ENCODE results near the gene PRKACG.

The PRKACG gene

GRCh38 chr9:69035438-69036308 is 21.8 kb upstream of the PRKACG start, which contains the start of gene FXN:
FXN (plus strand) TSS chr9:69035752; CDS start chr9:69035783, 31 bp downstream.
- ATAC-seq (peak; percentile 95), DNase-seq (ENCODE audit: low spot score in 2 of 2) (peak; percentile 87 to 91)
- Mint-ChIP-seq H3K36me3 (peaks cover 10% of the 10 kb centered on the region), H3K9me3 (no peaks in the 10 kb centered on the region), H3K4me3 (peak within 1 kb of the TSS; percentile 97), H3K4me1 (peaks cover 12% of the 10 kb centered on the region), H3K27ac (peak within 1 kb of the TSS; percentile 94)

- ATAC-seq = no peak
Observed at GRCh38 chr9:69034071-69034470, 20.2 kb upstream of the PRKACG start.

GRCh38 chr9:69030851-69031645 is 17.1 kb upstream of the PRKACG start:
- ATAC-seq (no peak), DNase-seq (ENCODE audit: low spot score in 2 of 2) (no peak)
- H3K9me3 Mint-ChIP-seq = no peaks in the 10 kb centered on the region
- no peak overlapping the region for H3K4me3 Mint-ChIP-seq
- peaks cover 14% of the 10 kb centered on the region for H3K4me1 Mint-ChIP-seq
- H3K36me3 Mint-ChIP-seq = peaks cover 2% of the 10 kb centered on the region
- H3K27ac Mint-ChIP-seq = peak overlapping the region; percentile 68

More at GRCh38 chr9:69034071-69034470, 20.2 kb upstream of the PRKACG start:
- Mint-ChIP-seq H3K36me3 (peaks cover 10% of the 10 kb centered on the region), H3K4me3 (no peak overlapping the region), H3K4me1 (peaks cover 19% of the 10 kb centered on the region), H3K27ac (no peak overlapping the region), H3K9me3 (no peaks in the 10 kb centered on the region)
- DNase-seq (ENCODE audit: low spot score in 2 of 2) = no peak

GRCh38 chr9:69029535-69029934 is 15.6 kb upstream of the PRKACG start:
- H3K4me3 Mint-ChIP-seq = no peak overlapping the region

GRCh38 chr9:69028754-69029153 is 14.8 kb upstream of the PRKACG start:
- Mint-ChIP-seq H3K4me3 (no peak overlapping the region), H3K36me3 (no peaks in the 10 kb centered on the region), H3K4me1 (peaks cover 12% of the 10 kb centered on the region), H3K27ac (peak overlapping the region; percentile 23), H3K9me3 (no peaks in the 10 kb centered on the region)
- no peak for ATAC-seq
- DNase-seq (ENCODE audit: low spot score in 2 of 2) = no peak

More at GRCh38 chr9:69029535-69029934, 15.6 kb upstream of the PRKACG start:
- ATAC-seq = no peak
- H3K36me3 Mint-ChIP-seq = no peaks in the 10 kb centered on the region
- H3K27ac Mint-ChIP-seq = no peak overlapping the region
- no peak for DNase-seq (ENCODE audit: low spot score in 2 of 2)
- no peaks in the 10 kb centered on the region for H3K9me3 Mint-ChIP-seq
- H3K4me1 Mint-ChIP-seq = peaks cover 12% of the 10 kb centered on the region

- ATAC-seq (peak; percentile 76), DNase-seq (ENCODE audit: low spot score in 2 of 2) (no peak)
- Mint-ChIP-seq H3K4me3 (no peak overlapping the region), H3K36me3 (no peaks in the 10 kb centered on the region), H3K9me3 (no peaks in the 10 kb centered on the region), H3K27ac (no peak overlapping the region), H3K4me1 (peaks cover 12% of the 10 kb centered on the region)
Observed at GRCh38 chr9:69027355-69028097, 13.6 kb upstream of the PRKACG start.

GRCh38 chr9:69023650-69024049 is 9.7 kb upstream of the PRKACG start:
- no peak overlapping the region for H3K27ac Mint-ChIP-seq
- no peaks in the 10 kb centered on the region for H3K9me3 Mint-ChIP-seq
- no peaks in the 10 kb centered on the region for H3K36me3 Mint-ChIP-seq
- peaks cover 15% of the 10 kb centered on the region for H3K4me1 Mint-ChIP-seq
- no peak for DNase-seq (ENCODE audit: low spot score in 2 of 2)
- H3K4me3 Mint-ChIP-seq = no peak overlapping the region
- ATAC-seq = no peak

GRCh38 chr9:69020301-69021145 is 6.6 kb upstream of the PRKACG start:
- ATAC-seq = no peak
- DNase-seq (ENCODE audit: low spot score in 2 of 2) = no peak
- Mint-ChIP-seq H3K4me3 (no peak overlapping the region), H3K36me3 (no peaks in the 10 kb centered on the region), H3K27ac (no peak overlapping the region), H3K9me3 (no peaks in the 10 kb centered on the region), H3K4me1 (peaks cover 13% of the 10 kb centered on the region)

- H3K4me1 Mint-ChIP-seq = peaks cover 13% of the 10 kb centered on the region
- no peaks in the 10 kb centered on the region for H3K36me3 Mint-ChIP-seq
- H3K9me3 Mint-ChIP-seq = no peaks in the 10 kb centered on the region
- no peak overlapping the region for H3K27ac Mint-ChIP-seq
- no peak for DNase-seq (ENCODE audit: low spot score in 2 of 2)
- no peak overlapping the region for H3K4me3 Mint-ChIP-seq
- no peak for ATAC-seq
Observed at GRCh38 chr9:69019808-69020207, 5.9 kb upstream of the PRKACG start.

GRCh38 chr9:69018737-69019136 is 4.8 kb upstream of the PRKACG start:
- Mint-ChIP-seq H3K9me3 (no peaks in the 10 kb centered on the region), H3K4me1 (peaks cover 13% of the 10 kb centered on the region)

GRCh38 chr9:69016191-69017096 is 2.5 kb upstream of the PRKACG start:
- Mint-ChIP-seq H3K4me1 (peaks cover 20% of the 10 kb centered on the region), H3K27ac (no peak overlapping the region), H3K9me3 (no peaks in the 10 kb centered on the region), H3K36me3 (no peaks in the 10 kb centered on the region), H3K4me3 (no peak overlapping the region)
- ATAC-seq (no peak), DNase-seq (ENCODE audit: low spot score in 2 of 2) (no peak)

More at GRCh38 chr9:69018737-69019136, 4.8 kb upstream of the PRKACG start:
- ATAC-seq (no peak), DNase-seq (ENCODE audit: low spot score in 2 of 2) (no peak)
- H3K27ac Mint-ChIP-seq = no peak overlapping the region
- H3K4me3 Mint-ChIP-seq = no peak overlapping the region
- H3K36me3 Mint-ChIP-seq = no peaks in the 10 kb centered on the region

GRCh38 chr9:69013382-69013727 is 558 bp downstream of the PRKACG start:
- H3K27ac Mint-ChIP-seq = no peak overlapping the region

GRCh38 chr9:69012696-69013381 is 1.1 kb downstream of the PRKACG start:
- Mint-ChIP-seq H3K36me3 (no peaks in the 10 kb centered on the region), H3K4me3 (no peak overlapping the region), H3K27ac (no peak overlapping the region), H3K9me3 (no peaks in the 10 kb centered on the region), H3K4me1 (peaks cover 7% of the 10 kb centered on the region)
- no peak for DNase-seq (ENCODE audit: low spot score in 2 of 2)
- ATAC-seq = no peak

More at GRCh38 chr9:69013382-69013727, 558 bp downstream of the PRKACG start:
- H3K4me1 Mint-ChIP-seq = peaks cover 7% of the 10 kb centered on the region
- DNase-seq (ENCODE audit: low spot score in 2 of 2) = no peak
- no peak for ATAC-seq
- no peak overlapping the region for H3K4me3 Mint-ChIP-seq
- H3K9me3 Mint-ChIP-seq = no peaks in the 10 kb centered on the region
- no peaks in the 10 kb centered on the region for H3K36me3 Mint-ChIP-seq
